Hepatocyte (in vitro differentiated cells): ENCODE results near the gene CACNA1C. TPM values are rescaled to one million over a fixed set of nuclear protein-coding genes. Genes with fewer than 3 reads are reported as not detected.
"Not testable (repeated sequence)": the region's sequence is repeated elsewhere in the genome, so short reads cannot be mapped to it uniquely, and the experiment has no call there.

Experiments
- DNase-seq: peaks from one replicate; pipeline ENCODE4 v3.0.0-alpha.2; 2016; ENCODE audit warnings: low spot score
- H2AFZ ChIP-seq: fragments of 200-600 bp; sonication (generic); 2 replicates; pipeline ENCODE4 v1.6.0; 2016; ENCODE audit warnings: antibody characterized with exemption, mild to moderate bottlenecking
- H3K27ac ChIP-seq: fragments of 200-600 bp; sonication (generic); 2 replicates; pipeline ENCODE4 v1.5.1; 2016; ENCODE audit warnings: mild to moderate bottlenecking
- H3K27me3 ChIP-seq: fragments of 200-600 bp; sonication (generic); 2 replicates; pipeline ENCODE4 v1.6.1; 2016
- H3K36me3 ChIP-seq: fragments of 200-600 bp; sonication (generic); replicated peaks from 2 replicates; pipeline ENCODE4 v1.5.1; 2016; ENCODE audit warnings: low read depth; ENCODE audit not compliant: insufficient read depth
- H3K4me1 ChIP-seq: fragments of 200-600 bp; sonication (generic); 2 replicates; pipeline ENCODE4 v1.5.1; 2016; ENCODE audit warnings: mild to moderate bottlenecking, moderate library complexity; ENCODE audit not compliant: insufficient read depth
- H3K4me2 ChIP-seq: fragments of 200-600 bp; sonication (generic); 2 replicates; pipeline ENCODE4 v1.6.0; 2016
- H3K4me3 ChIP-seq: fragments of 200-600 bp; sonication (generic); 2 replicates; pipeline ENCODE4 v1.5.1; 2016; ENCODE audit warnings: mild to moderate bottlenecking
- H3K79me2 ChIP-seq: fragments of 200-600 bp; sonication (generic); 2 replicates; pipeline ENCODE4 v1.6.0; 2017; ENCODE audit warnings: mild to moderate bottlenecking
- H3K9me2 ChIP-seq: fragments of 200-600 bp; sonication (generic); replicated peaks from 2 replicates; pipeline ENCODE4 v1.6.0; 2017; ENCODE audit warnings: mild to moderate bottlenecking; ENCODE audit not compliant: insufficient read depth
- H3K9me3 ChIP-seq: fragments of 200-600 bp; sonication (generic); 2 replicates; pipeline ENCODE4 v1.5.1; 2016; ENCODE audit warnings: low read depth, mild to moderate bottlenecking
- H4K20me1 ChIP-seq: fragments of 200-600 bp; sonication (generic); 2 replicates; pipeline ENCODE4 v1.6.0; 2016; ENCODE audit warnings: mild to moderate bottlenecking; ENCODE audit not compliant: insufficient read depth, poor library complexity, severe bottlenecking
- CTCF ChIP-seq: fragments of 200-600 bp; sonication (generic); IDR thresholded peaks from 2 replicates; pipeline ENCODE4 v1.5.1; 2016; ENCODE audit warnings: antibody characterized with exemption, mild to moderate bottlenecking; ENCODE audit not compliant: poor library complexity
- EZH2 ChIP-seq: fragments of 200-600 bp; sonication (generic); IDR thresholded peaks from 2 replicates; pipeline ENCODE4 v1.6.1; 2016; ENCODE audit warnings: antibody characterized with exemption, mild to moderate bottlenecking, borderline replicate concordance
- EZH2phosphoT487 ChIP-seq: fragments of 200-600 bp; sonication (generic); IDR thresholded peaks from one replicate; pipeline ENCODE4 v1.6.1; 2018; ENCODE audit warnings: antibody characterized with exemption, mild to moderate bottlenecking, low read depth, moderate library complexity; ENCODE audit not compliant: unreplicated experiment, severe bottlenecking
- WGBS: methylation state at CpG from one replicate; pipeline ENCODE4 v1.1.6; 2016; ENCODE audit warnings: low lambda C conversion rate; ENCODE audit errors: missing lambda C conversion rate; 5-methylcytosine and 5-hydroxymethylcytosine counted together
- polyA plus RNA-seq: library from polyadenylated mRNA; unstranded; fragments of >200 nt; fragmentation: Nextera tagmentation; extraction: Ambion mirVana; gene quantifications from 2 replicates; pipeline ENCODE4 v1.2.1, GENCODE V29; 2016
- total RNA-seq: library from RNA; depleted of rRNA; stranded (reverse); fragments of >200 nt; gene quantifications from 2 replicates; pipeline ENCODE4 v1.2.3, GENCODE V29; 2014

CACNA1C gene
- total and polyA plus RNA-seq, 2 experiments from 2014 or later = 3.2 to 4.0 TPM

GRCh38 chr12:2490831-2491230, 438.0 kb downstream of the CACNA1C start:
- Histone ChIP-seq H3K36me3 (no peaks in the 10 kb centered on the region), H3K9me2 (no peaks in the 10 kb centered on the region), H3K27ac (no peak overlapping the region), H3K27me3 (no peaks in the 10 kb centered on the region), H3K79me2 (no peaks in the 10 kb centered on the region), H4K20me1 (no peaks in the 10 kb centered on the region), H3K4me2 (no peak overlapping the region), H3K4me3 (no peak overlapping the region), H3K9me3 (no peaks in the 10 kb centered on the region), H3K4me1 (peaks cover 6% of the 10 kb centered on the region), H2AFZ (no peak overlapping the region)
- 46% methylated on average over 3 of the region's 3 CpGs for WGBS
- no peak for TF ChIP-seq EZH2
- TF ChIP-seq CTCF = no peak
- no peak for TF ChIP-seq EZH2phosphoT487
- no peak for DNase-seq

GRCh38 chr12:2491349-2491748, 438.6 kb downstream of the CACNA1C start:
- 80% methylated on average over 2 of the region's 2 CpGs for WGBS
- DNase-seq, H3K36me3 ChIP-seq: not testable (repeated sequence)

GRCh38 chr12:2492236-2492635, 439.4 kb downstream of the CACNA1C start:
- Histone ChIP-seq H3K4me2 (no peak overlapping the region), H3K9me3 (no peaks in the 10 kb centered on the region), H3K9me2 (no peaks in the 10 kb centered on the region), H3K36me3 (no peaks in the 10 kb centered on the region), H2AFZ (no peak overlapping the region), H3K27me3 (no peaks in the 10 kb centered on the region), H4K20me1 (no peaks in the 10 kb centered on the region), H3K4me1 (peaks cover 6% of the 10 kb centered on the region), H3K4me3 (no peak overlapping the region), H3K27ac (no peak overlapping the region), H3K79me2 (no peaks in the 10 kb centered on the region)
- no peak for DNase-seq
- TF ChIP-seq EZH2 (no peak), EZH2phosphoT487 (no peak), CTCF (no peak)
- 70% methylated on average over 11 of the region's 11 CpGs for WGBS

More at GRCh38 chr12:2491349-2491748, 438.6 kb downstream of the CACNA1C start:
- H3K79me2 ChIP-seq, H3K4me1 ChIP-seq, H3K27me3 ChIP-seq, H3K27ac ChIP-seq, H3K4me3 ChIP-seq, H3K4me2 ChIP-seq, H3K9me2 ChIP-seq, H4K20me1 ChIP-seq, H2AFZ ChIP-seq, H3K9me3 ChIP-seq: not testable (repeated sequence)

GRCh38 chr12:2493086-2493485, 440.3 kb downstream of the CACNA1C start:
- WGBS = 96% methylated on average over 16 of the region's 16 CpGs
- H3K4me1 ChIP-seq = peaks cover 6% of the 10 kb centered on the region

More at GRCh38 chr12:2493086-2493485, 440.3 kb downstream of the CACNA1C start:
- Histone ChIP-seq H3K4me3 (no peak overlapping the region), H3K36me3 (no peaks in the 10 kb centered on the region), H3K27ac (no peak overlapping the region), H3K9me3 (no peaks in the 10 kb centered on the region), H3K4me2 (no peak overlapping the region), H4K20me1 (no peaks in the 10 kb centered on the region), H3K9me2 (no peaks in the 10 kb centered on the region), H3K79me2 (no peaks in the 10 kb centered on the region), H2AFZ (no peak overlapping the region), H3K27me3 (no peaks in the 10 kb centered on the region)
- no peak for DNase-seq
- TF ChIP-seq EZH2phosphoT487 (no peak), CTCF (no peak), EZH2 (no peak)
